GM12892 (cell line): ENCODE results near the gene TIMM22.
"Not testable (repeated sequence)": the region's sequence is repeated elsewhere in the genome, so short reads cannot be mapped to it uniquely, and the experiment has no call there.

ENCODE experiments used
- POLR2A ChIP-seq: IDR thresholded peaks from 2 replicates; pipeline ENCODE4 v1.6.1; 2011; ENCODE audit warnings: low read depth, low read length, control low read depth
- POLR2AphosphoS5 ChIP-seq: IDR thresholded peaks from 2 replicates; pipeline ENCODE4 v1.6.1; 2011; ENCODE audit warnings: low read depth, low read length, control low read depth
- TAF1 ChIP-seq: IDR thresholded peaks from 2 replicates; pipeline ENCODE4 v1.6.1; 2011; ENCODE audit warnings: low read depth, mild to moderate bottlenecking, control low read depth, low read length, borderline replicate concordance

GRCh38 chr17:995324-995723 lies 1.6 kb upstream of the TIMM22 start:
- TF ChIP-seq POLR2AphosphoS5, TAF1, POLR2A: not testable (repeated sequence)
